HG02763 (cell line): ENCODE results near the gene PROKR2.

ENCODE experiments used
- ATAC-seq: cut with Tn5 transposase; IDR thresholded peaks from one replicate; pipeline ENCODE4 v1.9.1; 2021; ENCODE audit warnings: mild to moderate bottlenecking, moderate library complexity; ENCODE audit not compliant: unreplicated experiment

The PROKR2 gene

DNA sequence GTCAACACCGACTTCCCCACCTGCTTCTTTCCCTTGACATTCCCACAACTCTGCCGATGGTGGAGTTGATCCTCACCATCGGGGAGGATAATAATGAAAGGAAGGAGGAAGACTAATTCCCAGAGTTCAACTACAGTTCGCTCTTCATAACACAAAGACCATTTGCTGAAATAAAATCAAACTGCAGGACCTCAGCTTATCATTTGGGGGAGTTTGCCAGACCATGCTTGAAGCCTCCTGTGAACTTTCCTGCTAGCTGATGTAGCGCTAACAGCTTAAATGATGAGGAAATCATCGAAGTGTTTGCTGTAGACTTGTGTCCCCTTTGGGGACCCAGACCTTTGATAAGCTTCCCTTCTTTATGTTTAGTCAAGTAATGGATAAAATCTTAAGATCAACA, 26.2 kb downstream of the PROKR2 start:
- no peak for ATAC-seq

DNA sequence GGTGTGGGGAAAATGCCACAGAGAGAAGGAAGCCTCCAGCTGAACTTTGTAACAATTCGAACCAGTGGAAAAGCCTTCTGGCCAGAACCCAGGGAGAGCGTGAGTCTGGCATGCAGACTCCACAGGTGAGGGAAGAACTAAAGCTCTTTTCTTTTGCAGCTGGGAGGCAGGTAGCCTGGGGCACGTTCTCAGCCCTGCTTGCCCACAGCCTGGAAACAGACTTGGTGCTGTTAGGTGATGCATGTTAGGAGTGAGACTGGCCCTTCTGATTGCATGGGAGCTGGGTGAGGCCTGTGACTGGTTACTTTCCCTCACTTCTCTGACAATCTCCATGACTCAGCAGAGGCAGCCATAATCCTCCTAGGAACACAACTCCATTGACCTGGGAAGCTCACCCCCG, 34.2 kb downstream of the PROKR2 start:
- no peak for ATAC-seq

DNA sequence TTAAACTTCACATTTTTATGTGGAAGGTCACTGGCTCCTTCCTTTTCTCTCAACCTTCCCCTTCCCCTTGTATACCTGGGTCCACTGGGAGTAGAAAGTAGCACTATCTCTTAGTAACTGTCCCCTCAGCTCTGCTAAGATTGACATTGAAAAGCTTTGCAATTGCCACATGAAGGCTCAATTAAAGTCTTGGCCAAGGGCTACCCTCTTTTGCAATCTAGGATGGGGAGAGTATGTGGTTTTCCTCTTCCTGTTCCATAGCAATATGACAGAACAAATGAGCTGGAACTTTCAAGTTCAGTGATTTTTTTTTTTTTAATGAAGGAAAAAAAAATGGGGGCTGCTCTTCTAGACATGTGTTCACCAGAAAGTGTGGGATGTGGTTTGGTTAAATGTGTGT, 37.1 kb downstream of the PROKR2 start:
- ATAC-seq = no peak

DNA sequence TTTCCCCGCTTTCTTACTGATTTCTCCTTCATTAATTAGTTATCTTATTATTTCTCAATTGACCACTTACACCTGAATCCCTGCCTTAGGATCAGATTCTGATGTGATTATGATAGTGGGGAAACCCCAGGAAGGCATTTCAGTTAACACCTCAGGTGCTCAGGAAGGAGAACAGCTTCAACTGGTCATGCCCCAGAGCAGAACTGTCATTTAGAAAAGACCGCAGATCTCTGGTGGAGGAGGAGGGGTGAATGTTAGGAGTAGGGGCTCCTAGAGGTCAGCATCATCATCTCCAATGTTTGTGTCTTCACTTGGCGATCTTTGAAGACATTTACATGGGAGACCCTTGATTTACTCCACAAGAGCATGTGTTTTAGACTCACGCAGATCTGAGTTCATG, 44.5 kb downstream of the PROKR2 start:
- no peak for ATAC-seq

DNA sequence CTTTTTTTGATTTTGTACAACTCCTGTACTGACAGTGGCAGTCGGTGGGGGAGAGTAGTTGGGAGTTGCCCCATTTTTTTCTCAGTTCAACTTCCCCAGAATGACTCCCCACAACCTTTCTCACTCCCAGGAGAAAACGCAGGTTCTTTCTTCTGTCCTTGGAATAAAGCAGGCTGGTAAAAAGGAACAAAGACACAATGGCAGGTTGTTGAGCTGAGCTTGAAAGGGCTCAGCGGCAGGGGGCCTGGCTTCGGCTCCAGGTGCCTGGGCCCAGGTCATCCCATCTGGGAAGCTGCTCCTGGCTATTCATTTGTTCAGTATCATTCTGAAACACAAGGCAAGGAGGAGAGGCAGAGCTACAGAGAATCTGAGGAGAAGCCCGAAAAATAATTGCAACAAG, 46.2 kb downstream of the PROKR2 start:
- no peak for ATAC-seq

DNA sequence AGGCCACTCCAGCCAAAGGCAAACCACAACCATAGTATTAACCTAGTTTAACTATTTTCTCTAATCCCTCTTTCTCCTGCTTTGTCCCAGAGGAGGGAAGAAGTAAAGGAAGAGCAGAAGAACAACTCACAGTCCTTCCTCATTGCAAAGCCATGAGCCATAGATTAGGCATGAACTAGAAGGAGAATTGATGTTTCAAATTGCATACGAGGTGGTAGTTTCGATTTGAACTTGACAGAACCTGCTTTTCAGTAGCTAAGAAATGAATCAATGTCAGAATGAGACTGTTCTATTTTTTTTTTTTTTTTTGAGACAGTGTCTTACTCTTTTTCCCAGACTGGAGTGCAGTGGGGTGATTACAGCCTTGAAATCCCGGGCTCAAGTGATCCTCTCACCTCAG, 48.3 kb downstream of the PROKR2 start:
- no peak for ATAC-seq

DNA sequence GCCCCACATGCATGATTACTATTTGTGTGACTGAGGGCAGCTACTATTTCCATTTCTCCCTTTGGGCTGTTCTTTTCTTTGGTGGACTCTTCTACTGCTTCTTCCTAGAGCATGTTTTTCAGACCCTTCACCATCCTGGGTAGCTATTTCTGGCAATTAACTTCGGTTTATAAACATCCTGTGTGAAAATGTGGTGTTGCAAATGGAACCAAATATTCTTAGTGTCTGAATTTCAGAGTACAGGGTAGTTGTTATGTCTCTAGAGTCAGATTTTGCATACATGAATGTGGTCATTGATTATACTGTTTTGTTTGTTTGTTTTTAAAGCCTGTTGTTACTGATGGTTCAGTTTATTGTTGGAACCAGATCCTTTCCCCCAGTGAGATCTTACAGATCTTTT, 49.7 kb downstream of the PROKR2 start:
- ATAC-seq = no peak
